Measurements from ENCODE around the gene GRAPL.
"Not testable (repeated sequence)": the region's sequence is repeated elsewhere in the genome, so short reads cannot be mapped to it uniquely, and the experiment has no call there.

Gene GRAPL

GRCh38 chr17:19196382-19197204 is 69.2 kb downstream of the GRAPL start:
- DNase-seq, result not testable (repeated sequence)

GRCh38 chr17:19202448-19202847 is 75.1 kb downstream of the GRAPL start:
- DNase-seq, result not testable (repeated sequence)

GRCh38 chr17:19203429-19203828 is 76.0 kb downstream of the GRAPL start:
- not testable (repeated sequence) for DNase-seq

Measured in NCI-H2171 treated with DMSO at 0.1 percent for 48 hours (cell line).